HG03025 (cell line): ENCODE results near the gene PRLR.
A peak's percentile ranks its signal among the peaks of the same experiment; 100 is the strongest.

Experiments
- ATAC-seq: cut with Tn5 transposase; IDR thresholded peaks from one replicate; pipeline ENCODE4 v1.9.1; 2021; ENCODE audit warnings: mild to moderate bottlenecking, moderate library complexity; ENCODE audit not compliant: unreplicated experiment, low FRiP score

PRLR gene

GRCh38 chr5:35091704-35092103 is 138.6 kb downstream of the PRLR start:
- no peak for ATAC-seq

GRCh38 chr5:35089334-35090314 is 140.7 kb downstream of the PRLR start:
- ATAC-seq: peak; percentile 57

DNA sequence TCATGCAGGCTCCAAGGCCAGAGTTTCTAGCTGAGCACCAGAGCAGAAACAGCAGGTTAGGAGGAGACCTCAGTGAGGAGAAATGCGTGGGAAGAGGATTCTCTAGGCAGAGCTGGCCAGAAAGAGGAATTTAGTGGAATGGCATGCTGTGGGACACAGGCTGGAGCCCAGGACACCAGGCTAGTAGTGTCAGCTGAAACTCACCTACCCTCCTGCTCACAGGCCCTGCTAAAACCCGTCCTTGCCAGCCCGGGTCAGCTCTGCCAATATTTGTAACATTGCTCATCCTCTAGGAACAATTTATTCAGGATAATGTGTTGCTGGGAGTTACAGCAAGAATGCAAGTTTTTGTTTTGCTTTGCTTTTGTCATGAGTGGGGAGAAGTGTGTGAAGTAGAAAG is 142.3 kb downstream of the PRLR start:
- ATAC-seq: no peak

DNA sequence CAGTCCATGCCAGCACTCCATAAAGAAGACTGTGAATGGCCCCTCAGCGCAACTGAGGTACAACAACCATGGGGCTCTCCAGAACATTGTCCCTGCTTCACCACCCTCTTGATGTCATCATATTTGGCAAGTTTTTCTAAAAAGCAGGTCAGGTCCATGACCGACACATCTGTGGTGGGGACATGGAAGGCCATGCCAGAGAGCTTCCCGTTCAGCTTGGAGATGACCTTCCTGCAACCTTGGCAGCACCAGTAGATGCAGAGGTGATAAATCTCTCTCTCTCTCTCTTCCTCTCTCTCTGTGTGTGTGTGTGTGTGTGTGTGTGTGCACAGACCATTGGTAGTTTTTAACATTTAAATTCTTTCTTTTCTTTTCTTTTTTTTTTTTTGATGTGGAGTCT is 147.1 kb downstream of the PRLR start:
- no peak for ATAC-seq

DNA sequence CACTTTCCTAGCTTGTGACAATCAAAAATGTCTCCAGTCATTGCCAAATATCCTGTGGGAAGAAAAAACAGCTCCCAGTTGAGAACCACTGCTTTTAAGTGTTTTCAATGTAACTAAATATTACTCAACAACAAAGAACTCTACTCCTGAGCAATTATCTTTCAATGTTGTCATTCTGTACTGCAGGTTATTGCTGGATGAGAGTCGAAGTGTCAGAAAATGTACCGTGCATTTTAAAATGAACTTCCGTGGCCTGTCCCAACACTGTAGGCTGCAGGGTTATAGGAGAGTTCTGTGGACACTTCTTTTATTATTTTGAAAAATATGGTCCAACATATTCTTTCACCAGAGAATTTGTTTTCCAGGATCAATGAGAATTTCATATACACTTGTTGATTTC is 147.8 kb downstream of the PRLR start:
- no peak for ATAC-seq

DNA sequence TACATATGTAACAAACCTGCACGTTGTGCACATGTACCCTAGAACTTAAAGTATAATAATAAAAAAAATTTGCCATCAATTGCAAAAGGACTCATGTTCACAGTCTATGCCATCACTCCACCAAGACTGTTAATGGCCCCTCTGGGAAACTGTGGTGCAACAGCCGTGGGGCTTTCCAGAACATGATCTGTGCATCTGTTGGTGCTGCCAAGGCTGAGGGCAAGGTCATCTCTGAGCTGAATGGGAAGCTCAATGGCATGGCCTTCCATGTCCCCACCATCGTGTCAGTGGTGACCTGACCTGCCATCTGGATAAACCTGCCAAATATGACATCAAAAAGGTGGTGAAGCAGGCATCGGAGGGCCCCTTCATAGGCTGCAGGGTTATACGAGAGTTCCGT is 149.2 kb downstream of the PRLR start:
- ATAC-seq: no peak

DNA sequence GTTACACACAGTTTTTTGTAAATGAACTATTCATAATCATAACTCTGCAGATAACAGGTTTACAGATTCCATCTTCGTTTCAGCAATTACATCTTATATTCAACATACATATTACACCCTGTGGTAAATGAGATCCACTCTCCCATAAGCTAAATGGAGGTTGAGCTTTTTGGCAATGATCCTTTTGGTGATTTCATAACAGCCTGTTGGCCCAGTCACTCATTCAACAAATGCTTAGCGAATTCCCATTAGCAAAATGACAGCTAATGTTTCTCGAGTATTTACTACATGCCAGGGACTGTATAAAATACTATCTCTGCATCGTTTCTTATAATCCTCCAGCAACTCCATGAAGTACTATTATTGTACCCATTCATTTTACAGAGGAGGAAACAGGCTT is 157.1 kb downstream of the PRLR start:
- no peak for ATAC-seq

DNA sequence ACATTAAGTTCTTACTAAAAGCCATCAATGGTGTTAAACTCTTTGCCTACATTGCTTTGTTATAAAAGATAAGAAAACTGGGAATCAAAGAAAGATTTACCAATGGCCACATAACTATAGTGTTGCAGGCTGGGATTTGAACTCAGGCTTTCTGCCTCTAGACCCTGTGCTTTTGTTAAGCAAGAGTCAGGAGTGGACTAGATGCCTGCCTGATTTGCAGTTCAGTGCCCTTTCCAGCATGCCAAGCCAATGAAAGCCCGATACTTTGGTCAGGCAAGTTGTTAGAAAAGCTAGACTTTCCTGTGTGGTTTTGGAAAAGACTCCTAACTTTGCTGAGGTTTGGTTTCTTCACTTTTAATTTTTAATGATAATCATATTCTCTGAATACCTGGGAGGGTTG is 161.1 kb downstream of the PRLR start:
- ATAC-seq: no peak

DNA sequence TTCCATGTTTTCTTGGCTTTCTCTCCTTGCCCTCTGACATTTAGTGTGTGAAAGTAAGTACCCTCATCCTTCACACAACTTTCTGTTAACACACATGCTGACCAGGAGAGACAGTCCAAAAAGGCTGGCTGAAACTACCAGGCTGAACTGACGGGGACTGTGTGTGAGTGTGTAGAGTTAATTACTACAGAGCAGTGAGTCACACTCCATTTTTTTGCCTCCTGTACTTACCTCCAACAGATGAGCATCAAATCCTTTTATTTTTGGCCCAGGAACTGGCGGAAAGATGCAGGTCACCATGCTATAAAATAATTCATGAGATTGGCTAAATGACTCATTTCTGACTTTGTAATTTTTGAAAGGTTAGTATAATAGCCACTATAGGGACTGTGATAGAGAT is 162.3 kb downstream of the PRLR start:
- ATAC-seq: no peak

DNA sequence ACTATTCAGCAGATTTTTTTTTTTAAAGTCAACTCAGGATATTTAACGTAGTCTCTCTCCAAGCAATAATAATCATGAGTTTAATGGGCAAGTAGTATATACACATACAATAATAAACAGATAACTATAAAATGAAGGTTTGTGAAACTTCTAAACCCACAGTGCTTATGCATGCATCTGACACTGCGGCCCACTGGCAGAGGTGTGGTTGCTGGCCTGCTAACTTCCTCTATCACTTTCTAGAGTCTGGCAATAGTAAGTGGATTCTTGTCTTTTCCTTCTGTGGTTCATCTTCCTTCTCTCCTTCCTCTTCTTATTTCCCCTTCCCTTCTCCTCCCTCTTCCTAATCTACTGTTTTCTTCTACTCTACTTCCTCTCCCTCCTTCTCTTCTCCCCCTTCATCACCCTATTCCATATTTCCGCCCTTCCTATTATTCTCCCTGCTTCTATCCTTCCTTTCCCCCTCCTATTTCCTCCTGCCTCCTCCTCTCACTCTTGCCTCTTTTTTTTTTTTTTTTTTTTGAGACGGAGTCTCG is 164.0 kb downstream of the PRLR start:
- ATAC-seq: no peak

- no peak for ATAC-seq
Measured at GRCh38 chr5:35063414-35063813, 166.9 kb downstream of the PRLR start.

- no peak for ATAC-seq
Measured at GRCh38 chr5:35061211-35061770, 169.0 kb downstream of the PRLR start.

- no peak for ATAC-seq
Measured at GRCh38 chr5:35060236-35060635, 170.1 kb downstream of the PRLR start.

GRCh38 chr5:35059251-35059650 is 171.0 kb downstream of the PRLR start:
- no peak for ATAC-seq

GRCh38 chr5:35058374-35058788 is 171.9 kb downstream of the PRLR start:
- ATAC-seq: peak; percentile 55

DNA sequence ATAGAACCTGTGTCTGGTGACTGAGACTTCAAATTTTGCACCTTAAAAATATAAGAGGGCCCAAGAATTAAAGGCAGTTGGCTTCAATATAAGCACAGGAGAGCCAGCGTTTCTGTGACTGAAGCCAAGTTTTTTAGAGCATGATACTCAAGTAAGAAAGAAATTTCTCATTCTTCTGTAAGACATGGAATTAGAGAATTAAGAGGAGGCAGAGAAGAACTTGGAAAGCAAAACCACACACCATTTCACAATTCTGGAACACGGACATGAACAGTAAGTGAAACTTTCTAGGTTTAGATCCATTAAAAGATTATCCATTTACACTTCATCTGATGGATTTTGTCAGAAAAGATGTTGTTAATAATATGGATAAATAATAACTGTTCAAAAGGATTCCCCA is 173.6 kb downstream of the PRLR start:
- no peak for ATAC-seq

DNA sequence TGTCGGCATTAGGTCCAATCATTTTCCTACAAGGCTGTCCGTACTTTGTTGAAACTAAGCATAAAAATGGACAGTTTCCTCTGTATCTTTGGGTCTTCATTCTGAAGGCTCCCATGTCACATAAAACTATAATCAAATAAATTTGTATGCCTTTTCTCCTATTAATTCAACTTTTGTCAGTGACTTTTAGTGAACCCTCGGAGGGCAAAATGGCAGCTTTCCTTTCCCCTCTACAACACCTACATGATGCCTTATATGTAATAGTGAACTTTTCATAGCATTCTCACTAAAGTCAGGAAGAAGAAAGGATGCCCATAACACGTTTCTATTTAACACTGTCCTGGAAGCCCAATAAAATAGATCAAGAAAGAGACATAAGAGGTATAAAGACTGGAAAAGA is 177.4 kb downstream of the PRLR start:
- ATAC-seq: no peak

GRCh38 chr5:35050541-35051126 is 179.7 kb downstream of the PRLR start:
- no peak for ATAC-seq

- no peak for ATAC-seq
Measured at GRCh38 chr5:35048910-35049309, 181.4 kb downstream of the PRLR start.

DNA sequence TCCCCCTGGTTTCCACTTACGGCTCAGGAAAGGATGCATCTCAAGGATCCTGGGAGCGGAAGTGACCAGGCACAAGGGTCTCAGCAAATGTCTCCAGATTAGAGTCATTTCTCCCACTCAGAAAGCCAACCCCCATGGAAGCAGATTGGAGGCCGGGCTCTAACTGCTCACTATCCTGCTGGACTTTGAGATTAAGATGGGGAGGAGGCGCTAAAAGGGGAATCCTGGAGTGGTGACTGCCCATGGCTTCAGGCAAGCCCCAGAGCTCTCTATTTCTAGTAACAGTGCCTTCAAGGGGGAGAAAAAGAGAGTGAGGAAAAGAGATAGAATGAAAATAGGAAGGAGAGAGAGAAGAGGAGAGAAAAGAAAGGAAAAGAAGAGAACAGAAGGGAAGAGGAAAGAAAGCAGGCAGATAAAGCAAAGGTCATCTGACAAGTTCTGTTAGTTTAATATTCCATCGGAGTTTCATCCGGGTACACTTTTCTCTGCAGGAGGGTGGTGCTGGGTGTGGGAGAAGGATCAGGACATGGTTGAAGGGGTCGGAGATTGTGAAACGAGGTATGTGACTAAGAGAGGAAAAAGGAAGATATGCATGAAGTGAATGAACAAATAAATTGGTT is 182.4 kb downstream of the PRLR start, which contains the start of gene AGXT2:
TSS of gene AGXT2 (minus strand) at position 165 of the 620 bp plus-strand sequence. CDS start at position 108, 57 bp downstream.
- no peak for ATAC-seq

DNA sequence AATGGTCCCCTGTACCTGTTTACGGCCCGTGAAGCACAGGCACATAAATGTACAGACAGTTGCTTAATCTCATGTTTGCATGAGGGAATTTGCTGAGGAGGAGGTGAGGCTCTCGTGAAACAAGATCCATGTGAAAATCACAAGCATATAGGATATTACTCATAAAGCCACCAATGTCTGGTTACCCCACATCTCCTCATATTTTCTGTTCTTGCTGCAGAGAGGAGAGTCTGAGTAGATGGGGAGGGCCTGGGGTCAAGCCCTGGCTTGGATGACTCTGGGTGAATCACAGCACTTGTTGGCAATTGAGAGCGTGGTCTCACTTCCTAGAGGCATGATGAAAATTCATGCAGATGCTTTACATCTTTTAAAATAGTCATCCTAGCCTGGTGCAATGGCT is 183.5 kb downstream of the PRLR start:
- ATAC-seq: no peak
